SK-N-SH (cell line): Measurements from ENCODE around the gene SNRPB2. TPM values are rescaled to one million over a fixed set of nuclear protein-coding genes. Genes with fewer than 3 reads are reported as not detected.

Experiments
- CTCF ChIA-PET: fragments of 300-600, 350-600 bp; formaldehyde crosslinking; extraction: SDS; loops from one replicate; lab custom pipeline; 2021; lab: Yijun Ruan, JAX
- POLR2A ChIA-PET: fragments of 350-600 bp; sonication (Branson Sonifier 250); formaldehyde crosslinking; extraction: SDS; loops from one replicate; lab custom pipeline; 2020; ENCODE audit warnings: antibody characterized with exemption, inconsistent platforms; lab: Yijun Ruan, JAX
- DNase-seq: peaks from one replicate; pipeline ENCODE4 v3.0.0; 2012
- H2AFZ ChIP-seq: fragments of 200-600 bp; sonication (generic); 2 replicates; pipeline ENCODE4 v1.8.1; 2016; ENCODE audit warnings: antibody characterized with exemption, mild to moderate bottlenecking, low read depth
- H3F3A ChIP-seq: fragments of 200-600 bp; sonication (generic); replicated peaks from 2 replicates; pipeline ENCODE3; 2016; ENCODE audit warnings: antibody characterized with exemption, mild to moderate bottlenecking; ENCODE audit not compliant: insufficient read depth
- H3K27ac ChIP-seq, 2 experiments: fragments of 200-500 bp in 1 of 2; fragments of 200-600 bp in 1 of 2; sonication (Bioruptor generic) in 1 of 2; sonication (generic), shearing (Covaris generic) in 1 of 2; 2 replicates each; pipeline versions ENCODE4 v1.5.1 to v1.6.1; 2014 to 2016; ENCODE audit warnings: low read depth in 2 of 2, inconsistent platforms in 1 of 2, low read length in 1 of 2, mild to moderate bottlenecking in 1 of 2, mixed read lengths in 1 of 2
- H3K27me3 ChIP-seq: fragments of 200-600 bp; sonication (generic), shearing (Covaris generic); 2 replicates; pipeline ENCODE4 v1.6.1; 2016; ENCODE audit warnings: mixed run types; ENCODE audit not compliant: insufficient read depth
- H3K36me3 ChIP-seq, 2 experiments: fragments of 200-500 bp in 1 of 2; fragments of 200-600 bp in 1 of 2; sonication (Bioruptor generic) in 1 of 2; sonication (generic) in 1 of 2; replicated peaks in 1 of 2; 2 replicates each; pipeline versions ENCODE3 to v1.5.1; 2014 to 2016; ENCODE audit warnings: low read length in 1 of 2, mild to moderate bottlenecking in 1 of 2; ENCODE audit not compliant: insufficient read depth in 2 of 2, control insufficient read depth in 1 of 2
- H3K4me1 ChIP-seq, 2 experiments: fragments of 200-500 bp in 1 of 2; fragments of 200-600 bp in 1 of 2; sonication (Bioruptor generic) in 1 of 2; sonication (generic), shearing (Covaris generic) in 1 of 2; 2 replicates each; pipeline versions ENCODE4 v1.5.1 to v1.6.1; 2014 to 2016; ENCODE audit warnings: low read depth in 1 of 2, low read length in 1 of 2, mixed run types in 1 of 2; ENCODE audit not compliant: insufficient read depth in 2 of 2, control insufficient read depth in 1 of 2
- H3K4me2 ChIP-seq: fragments of 200-600 bp; sonication (generic), shearing (Covaris generic); 2 replicates; pipeline ENCODE4 v1.6.1; 2017; ENCODE audit warnings: mixed run types
- H3K4me3 ChIP-seq, 2 experiments: fragments of 200-500 bp in 1 of 2; fragments of 200-600 bp in 1 of 2; sonication (Bioruptor generic) in 1 of 2; sonication (generic), shearing (Covaris generic) in 1 of 2; 2 replicates each; pipeline versions ENCODE4 v1.5.1 to v1.8.1; 2014 to 2016; ENCODE audit warnings: low read depth in 2 of 2, inconsistent platforms in 1 of 2, low read length in 1 of 2, mild to moderate bottlenecking in 1 of 2, mixed read lengths in 1 of 2, moderate library complexity in 1 of 2
- H3K79me2 ChIP-seq: fragments of 200-600 bp; sonication (generic); 2 replicates; pipeline ENCODE4 v1.8.1; 2017; ENCODE audit warnings: mild to moderate bottlenecking; ENCODE audit not compliant: insufficient read depth
- H3K9ac ChIP-seq: fragments of 200-600 bp; sonication (generic); 2 replicates; pipeline ENCODE4 v1.6.1; 2017; ENCODE audit warnings: mixed run types
- H3K9me2 ChIP-seq: fragments of 200-600 bp; sonication (generic); 2 replicates; pipeline ENCODE4 v1.6.1; 2017; ENCODE audit warnings: mixed run types
- H3K9me3 ChIP-seq: fragments of 200-600 bp; sonication (generic); 2 replicates; pipeline ENCODE4 v1.6.1; 2017; ENCODE audit warnings: mixed run types, mild to moderate bottlenecking, moderate library complexity
- H4K20me1 ChIP-seq: fragments of 200-600 bp; sonication (generic); 2 replicates; pipeline ENCODE4 v1.6.1; 2017; ENCODE audit warnings: mild to moderate bottlenecking, mixed run types; ENCODE audit not compliant: insufficient read depth
- CTCF ChIP-seq: fragments of 200-600 bp; sonication (generic); IDR thresholded peaks from 2 replicates; pipeline ENCODE4 v1.6.1; 2017; ENCODE audit warnings: antibody characterized with exemption, mild to moderate bottlenecking, moderate library complexity
- ELF1 ChIP-seq: IDR thresholded peaks from 2 replicates; pipeline ENCODE4 v1.4.0; 2012
- EP300 ChIP-seq, 2 experiments: IDR thresholded peaks; 2 replicates each; pipeline versions ENCODE4 v1.4.0 to v1.6.1; 2012; ENCODE audit warnings: borderline replicate concordance in 1 of 2, low read depth in 1 of 2, low read length in 1 of 2
- EZH2phosphoT487 ChIP-seq: fragments of 200-600 bp; sonication (generic); IDR thresholded peaks from 2 replicates; pipeline ENCODE4 v1.6.1; 2017; ENCODE audit warnings: low read depth, mixed run types, mild to moderate bottlenecking, antibody characterized with exemption, moderate library complexity, borderline replicate concordance
- FOSL2 ChIP-seq: IDR thresholded peaks from 2 replicates; pipeline ENCODE4 v1.4.0; 2012; ENCODE audit warnings: low read depth, mild to moderate bottlenecking, moderate library complexity, borderline replicate concordance
- FOXJ3 ChIP-seq: sonication (generic); formaldehyde crosslinking; IDR thresholded peaks from 2 replicates; pipeline ENCODE4 v1.5.1; 2020; ENCODE audit warnings: mild to moderate bottlenecking, missing genetic modification reagents
- GABPA ChIP-seq: IDR thresholded peaks from 2 replicates; pipeline ENCODE4 v1.4.0; 2012; ENCODE audit warnings: low read depth, mild to moderate bottlenecking
- GATA2 ChIP-seq: sonication (generic); formaldehyde crosslinking; IDR thresholded peaks from 2 replicates; pipeline ENCODE4 v1.5.0; 2020; ENCODE audit warnings: mild to moderate bottlenecking, missing genetic modification reagents
- IRF3 ChIP-seq: fragments of 150-350 bp; IDR thresholded peaks from 2 replicates; pipeline ENCODE4 v1.6.1; 2016; ENCODE audit warnings: mild to moderate bottlenecking, low read depth, low read length
- JUND ChIP-seq: IDR thresholded peaks from 2 replicates; pipeline ENCODE4 v1.4.0; 2012
- MAX ChIP-seq: IDR thresholded peaks from 2 replicates; pipeline ENCODE4 v1.4.0; 2012; ENCODE audit warnings: low read depth
- MXI1 ChIP-seq: IDR thresholded peaks from 2 replicates; pipeline ENCODE4 v1.6.1; 2012; ENCODE audit warnings: mild to moderate bottlenecking, low read depth, low read length, improper control_type of control experiment
- PBX3 ChIP-seq: IDR thresholded peaks from 2 replicates; pipeline ENCODE4; 2012
- RAD21 ChIP-seq: IDR thresholded peaks from 2 replicates; pipeline ENCODE4 v1.6.1; 2012; ENCODE audit warnings: mild to moderate bottlenecking, low read length
- REST ChIP-seq: IDR thresholded peaks from 2 replicates; pipeline ENCODE4 v1.6.1; 2012; ENCODE audit warnings: mild to moderate bottlenecking, low read depth, low read length, moderate library complexity
- RFX5 ChIP-seq: IDR thresholded peaks from 2 replicates; pipeline ENCODE4 v1.6.1; 2012; ENCODE audit warnings: mild to moderate bottlenecking, improper control_type of control experiment, low read length
- RXRA ChIP-seq: IDR thresholded peaks from 2 replicates; pipeline ENCODE4 v1.4.0; 2012; ENCODE audit warnings: low read depth, mild to moderate bottlenecking, borderline replicate concordance
- TCF12 ChIP-seq: IDR thresholded peaks from 2 replicates; pipeline ENCODE4 v1.4.0; 2012
- WGBS: methylation state at CpG from one replicate; pipeline ENCODE4 v1.1.6; 2017; ENCODE audit warnings: low lambda C conversion rate; 5-methylcytosine and 5-hydroxymethylcytosine counted together
- polyA plus RNA-seq, 3 experiments: library from polyadenylated mRNA; depleted of rRNA; stranded (reverse); fragments of >200 nt; gene quantifications; 2 replicates each; pipeline ENCODE4 v1.2.3, GENCODE V29; 2012

The SNRPB2 gene
- polyA plus RNA-seq, 1 of the 3 experiments (the other 2 are of a cell fraction), result 46.6 TPM

GRCh38 chr20:16752901-16753300, 23.1 kb downstream of the SNRPB2 start:
- DNase-seq, result no peak
- H3K4me3 ChIP-seq, result no peak overlapping the region
- no peaks in the 10 kb centered on the region for H3K9me2 ChIP-seq
- H3K9ac ChIP-seq, result no peak overlapping the region
- H3K4me2 ChIP-seq, result no peak overlapping the region
- peaks cover 0 to 3% of the 10 kb centered on the region in 2 experiments; a peak in 2 of 4 replicates for H3K4me1 ChIP-seq
- no peaks in the 10 kb centered on the region for H3K79me2 ChIP-seq
- no peaks in the 10 kb centered on the region for H3K9me3 ChIP-seq
- no peak overlapping the region for H2AFZ ChIP-seq
- H4K20me1 ChIP-seq, result no peaks in the 10 kb centered on the region
- H3K27ac ChIP-seq, result no peak overlapping the region
- H3F3A ChIP-seq, result no peaks in the 10 kb centered on the region
- POLR2A ChIA-PET, result no interaction called here
- CTCF ChIA-PET, result interaction anchor here (1.9 kb wide), 1 partner anchor 8 kb away, joined by 13 read pairs; no protein-coding TSS in a partner anchor
- H3K27me3 ChIP-seq, result 0 out of 2 replicates have a peak, but pooled peaks cover 5% of the 10 kb centered on the region
- H3K36me3 ChIP-seq, result no peaks in the 10 kb centered on the region
- TF ChIP-seq FOSL2, result no peak
- TF ChIP-seq GATA2 (CRISPR knock-in tag), result no peak
- no peak for TF ChIP-seq MXI1
- TF ChIP-seq GABPA, result no peak
- no peak for TF ChIP-seq FOXJ3 (CRISPR knock-in tag)
- no peak for TF ChIP-seq JUND
- TF ChIP-seq MAX, result no peak

GRCh38 chr20:16758454-16759180, 28.8 kb downstream of the SNRPB2 start:
- H3K36me3 ChIP-seq, result no peaks in the 10 kb centered on the region
- TF ChIP-seq MXI1 (no peak), EZH2phosphoT487 (no peak), RXRA (no peak), RFX5 (no peak), PBX3 (no peak), IRF3 (no peak), FOSL2 (no peak), TCF12 (no peak), REST (no peak), EP300 (IDR thresholded peaks at IDR 0.05; ENCODE audit: borderline replicate concordance in 1 of 2, low read depth in 1 of 2, low read length in 1 of 2) (no peak), RAD21 (no peak), FOXJ3 (CRISPR knock-in tag) (no peak), ELF1 (no peak), MAX (no peak), CTCF (no peak)
- TF ChIP-seq, all 33 proteins: peak for 0
- Histone ChIP-seq H3K4me2 (no peak overlapping the region), H3K27ac (no peak overlapping the region), H3K4me3 (no peak overlapping the region), H3K9me2 (no peaks in the 10 kb centered on the region), H3K4me1 (peaks cover 0 to 5% of the 10 kb centered on the region in 2 experiments; a peak in 1 of 4 replicates), H3K79me2 (no peaks in the 10 kb centered on the region), H3K9me3 (no peaks in the 10 kb centered on the region), H4K20me1 (no peaks in the 10 kb centered on the region), H2AFZ (no peak overlapping the region), H3K27me3 (no peaks in the 10 kb centered on the region), H3K9ac (no peak overlapping the region), H3F3A (no peaks in the 10 kb centered on the region)
- ChIA-PET POLR2A (no interaction called here), CTCF (no interaction called here)
- 22% methylated on average over 2 of the region's 2 CpGs for WGBS
- no peak for DNase-seq
